Stimulated activated CD4-positive, alpha-beta T cell treated with anti-CD3 and anti-CD28 coated beads, Interleukin-15, amount 100 ng/mL, for 24 hours (primary cell): ENCODE results near the gene MTERF4.
"Not testable (repeated sequence)": the region's sequence is repeated elsewhere in the genome, so short reads cannot be mapped to it uniquely, and the experiment has no call there.

ENCODE experiments used
- DNase-seq: peaks from one replicate; pipeline ENCODE4 v3.0.0-alpha.2; 2020

Gene MTERF4

GRCh38 chr2:241110607-241111439 lies 8.7 kb upstream of the MTERF4 start:
- no peak for DNase-seq

DNA sequence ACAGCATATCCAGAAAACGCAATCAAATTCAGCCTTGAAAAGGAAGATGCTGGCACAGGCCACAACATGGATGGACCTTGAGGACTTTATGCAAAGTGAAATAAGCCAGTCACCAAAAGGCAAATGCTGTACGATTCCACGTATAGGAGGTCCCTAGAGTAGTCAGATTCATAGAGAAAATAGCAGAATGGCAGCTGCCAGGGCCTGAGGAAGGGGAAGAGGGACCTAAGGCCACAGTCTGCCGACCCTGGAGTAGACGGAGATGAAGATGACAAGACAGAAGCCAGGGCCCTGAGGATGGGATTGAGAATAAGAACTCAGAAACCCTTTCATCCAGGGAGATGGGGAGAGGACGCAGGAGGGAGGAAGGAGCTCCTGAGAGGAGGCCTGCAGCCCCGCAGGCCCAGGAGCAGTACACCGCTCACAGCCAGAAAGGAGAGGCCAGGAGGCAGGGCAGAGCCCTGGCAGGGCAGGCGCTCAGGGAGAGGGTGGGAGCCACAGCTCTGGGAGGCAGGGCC lies 8.1 kb upstream of the MTERF4 start:
- no peak for DNase-seq

DNA sequence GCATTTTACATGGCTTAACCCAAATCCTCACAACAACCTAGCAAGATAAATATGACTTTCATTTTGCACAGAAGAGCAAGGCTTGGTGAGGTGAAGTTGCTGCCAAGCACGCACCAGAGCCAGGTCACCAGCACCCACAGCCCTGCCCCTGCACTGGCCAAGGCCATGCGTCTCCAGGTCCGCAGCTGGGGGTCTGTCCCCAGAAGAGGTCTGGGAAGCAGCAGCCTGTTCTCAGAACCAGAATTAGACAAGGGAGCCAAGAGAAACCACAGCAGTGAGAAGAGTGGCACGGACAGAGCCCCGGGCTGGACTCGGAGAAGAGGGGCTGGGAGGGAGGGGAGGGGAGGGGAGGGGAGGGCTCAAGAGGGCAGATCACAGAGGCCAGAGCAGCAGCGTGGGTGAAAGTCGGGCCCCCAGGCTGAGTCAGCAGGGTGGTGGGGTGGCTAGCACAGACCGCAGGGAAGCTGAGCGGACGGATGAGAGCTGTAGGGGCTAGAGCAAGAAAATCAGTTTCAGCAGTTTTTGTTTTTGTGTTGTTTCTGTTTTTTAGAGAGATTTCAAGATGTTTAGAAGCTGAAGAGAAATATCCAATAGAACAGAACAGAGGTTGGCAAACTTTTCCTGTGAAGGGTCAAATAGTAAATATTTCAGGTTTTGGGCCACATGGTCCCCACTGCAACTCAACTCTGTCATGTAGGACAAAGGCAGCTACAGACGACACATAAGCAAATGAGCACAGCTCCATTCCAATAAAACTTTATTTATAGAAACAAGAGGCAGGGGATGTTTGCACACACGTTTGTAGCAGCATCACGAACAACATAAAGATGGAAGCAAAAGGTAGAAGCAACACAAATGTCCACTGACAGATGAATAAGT lies 7.4 kb upstream of the MTERF4 start:
- peak; percentile 48 for DNase-seq

GRCh38 chr2:241108271-241109209 lies 6.5 kb upstream of the MTERF4 start:
- DNase-seq, result no peak

- DNase-seq, result no peak
Measured at GRCh38 chr2:241107031-241107783, 5.1 kb upstream of the MTERF4 start.

- no peak for DNase-seq
Measured at GRCh38 chr2:241105641-241106040, 3.6 kb upstream of the MTERF4 start.

DNA sequence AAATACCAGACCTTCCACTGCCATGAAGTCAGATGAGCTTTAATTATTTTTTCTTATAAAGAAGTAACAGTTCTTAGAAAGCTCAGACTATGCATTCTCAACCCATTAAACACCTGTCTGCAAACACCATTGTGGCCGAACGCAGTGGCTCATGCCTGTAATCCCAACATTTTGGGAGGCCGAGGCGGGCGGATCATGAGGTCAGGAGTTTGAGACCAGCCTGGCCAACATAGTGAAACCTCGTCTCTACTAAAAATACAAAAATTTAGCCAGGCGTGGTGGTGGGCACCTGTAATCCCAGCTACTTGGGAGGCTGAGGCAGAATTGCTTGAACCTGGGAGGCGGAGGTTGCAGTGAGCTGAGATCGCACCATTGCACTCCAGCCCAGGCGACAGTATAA lies 2.5 kb upstream of the MTERF4 start:
- DNase-seq, result not testable (repeated sequence)

DNA sequence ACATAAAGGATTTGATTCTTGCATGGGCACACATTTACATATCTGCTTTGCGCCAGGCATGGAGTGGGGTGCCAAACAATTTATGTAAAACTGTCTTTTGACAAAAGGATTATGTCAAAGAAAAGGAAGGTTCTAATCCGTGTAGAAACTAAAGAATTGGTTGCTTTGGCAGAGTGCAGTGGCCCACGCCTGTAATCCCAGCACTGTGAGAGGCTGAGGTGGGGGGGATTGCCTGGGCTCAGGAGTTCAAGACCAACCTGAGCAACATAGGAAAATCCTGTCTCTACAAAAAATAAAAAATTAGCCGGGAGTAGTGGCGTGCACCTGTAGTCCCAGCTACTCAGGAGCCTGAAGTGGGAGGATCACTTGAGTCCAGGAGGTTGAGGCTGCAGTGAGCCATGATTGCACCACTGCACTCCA lies 1.1 kb upstream of the MTERF4 start:
- DNase-seq, result no peak

- no peak for DNase-seq
Measured at GRCh38 chr2:241099246-241099645, 2.8 kb downstream of the MTERF4 start.

GRCh38 chr2:241096979-241097378 lies 5.1 kb downstream of the MTERF4 start:
- DNase-seq, result peak; percentile 28

DNA sequence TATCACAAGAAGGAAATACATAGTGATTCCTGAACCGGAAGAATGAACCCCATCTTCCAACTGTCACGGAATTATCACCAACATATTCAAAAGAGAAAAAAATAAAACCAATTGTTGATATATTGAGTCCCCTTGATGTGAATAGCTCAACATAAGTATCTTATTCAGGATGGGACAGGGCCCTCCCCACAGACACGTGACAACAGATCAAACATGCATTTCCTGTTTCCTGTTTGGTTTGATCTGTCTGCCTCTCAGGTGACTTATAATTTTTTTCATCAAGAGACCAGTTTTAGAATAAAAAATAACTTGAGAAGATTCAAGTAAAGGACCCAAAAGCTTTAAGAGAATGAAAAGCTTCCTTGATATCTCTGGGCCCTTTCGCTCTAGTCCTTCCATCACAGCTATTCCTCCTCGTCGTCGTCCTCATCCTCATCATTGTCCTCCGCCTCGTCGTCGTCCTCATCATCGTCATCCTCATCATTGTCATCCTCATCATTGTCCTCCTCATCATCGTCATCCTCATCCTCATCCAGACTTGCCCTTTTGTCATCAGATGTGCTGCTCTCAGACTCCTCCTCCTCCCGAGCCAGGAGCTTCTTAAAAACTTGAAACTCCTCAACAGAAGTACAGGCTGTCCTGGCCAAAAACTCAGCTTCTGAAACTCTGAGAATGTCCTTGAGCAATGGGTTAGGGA lies 6.3 kb downstream of the MTERF4 start:
- peak; percentile 39 for DNase-seq

DNA sequence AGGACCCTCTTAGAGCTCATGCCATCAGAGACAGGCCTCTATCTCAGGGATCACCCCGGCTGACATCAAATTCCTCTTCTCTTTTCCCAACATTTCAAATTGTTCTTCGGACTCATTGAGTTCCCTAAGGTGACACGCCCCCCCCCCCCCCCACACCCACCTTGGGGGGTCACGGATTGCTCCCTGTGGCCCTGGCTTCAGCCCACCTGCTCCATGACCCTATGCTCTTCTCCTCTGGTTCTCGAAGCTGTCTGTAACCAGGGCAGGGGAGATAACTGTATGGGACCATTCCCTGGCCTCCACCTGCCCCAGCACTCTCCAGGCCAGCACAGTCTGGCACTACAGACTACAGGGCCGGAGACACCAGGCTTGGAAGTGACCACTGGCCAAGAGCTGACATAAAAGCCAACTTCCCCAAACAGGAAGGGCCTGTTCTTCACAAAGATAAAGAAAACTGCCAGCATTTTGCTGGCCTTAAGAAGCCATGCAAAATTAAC lies 7.1 kb downstream of the MTERF4 start:
- no peak for DNase-seq

DNA sequence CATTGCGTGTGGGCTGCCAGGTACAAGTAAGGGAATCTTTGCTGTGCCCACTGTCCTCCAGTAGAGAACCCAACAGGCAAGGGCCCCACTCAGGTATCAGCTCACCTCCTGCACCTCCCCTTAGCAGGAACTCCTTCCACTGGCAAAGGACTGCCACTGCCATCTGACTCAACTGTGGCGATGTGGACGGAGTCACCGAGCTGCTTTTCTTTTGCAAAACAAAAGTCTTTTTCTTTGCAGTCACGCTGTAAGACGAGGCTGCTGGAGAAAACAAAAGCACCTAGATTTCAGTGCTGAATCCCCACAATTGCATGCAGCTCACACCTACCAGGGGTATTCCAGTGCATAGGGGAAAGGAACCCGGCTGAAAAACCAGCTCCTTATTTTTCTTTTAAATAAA lies 7.9 kb downstream of the MTERF4 start:
- no peak for DNase-seq

GRCh38 chr2:241093133-241093781 lies 8.8 kb downstream of the MTERF4 start:
- DNase-seq, result not testable (repeated sequence)

DNA sequence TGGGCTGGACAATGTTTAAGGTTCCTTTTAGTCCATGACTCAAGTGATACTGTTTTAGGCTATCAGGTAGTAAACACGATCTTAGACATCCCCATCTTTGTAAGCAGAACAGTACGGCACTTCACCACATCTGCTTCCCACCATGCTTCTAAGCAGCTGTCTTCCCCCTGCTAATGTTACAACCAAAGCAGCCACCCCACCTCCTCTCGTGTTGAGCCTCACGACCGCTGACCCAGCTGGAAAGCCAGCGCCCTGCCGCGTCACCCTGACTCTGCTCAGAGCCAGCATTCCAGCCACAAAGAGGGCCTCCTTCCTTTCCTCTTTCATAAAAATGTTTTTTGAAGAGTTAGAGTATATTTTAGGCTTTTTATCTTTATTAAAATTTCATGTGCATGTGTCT lies 9.4 kb downstream of the MTERF4 start:
- no peak for DNase-seq

DNA sequence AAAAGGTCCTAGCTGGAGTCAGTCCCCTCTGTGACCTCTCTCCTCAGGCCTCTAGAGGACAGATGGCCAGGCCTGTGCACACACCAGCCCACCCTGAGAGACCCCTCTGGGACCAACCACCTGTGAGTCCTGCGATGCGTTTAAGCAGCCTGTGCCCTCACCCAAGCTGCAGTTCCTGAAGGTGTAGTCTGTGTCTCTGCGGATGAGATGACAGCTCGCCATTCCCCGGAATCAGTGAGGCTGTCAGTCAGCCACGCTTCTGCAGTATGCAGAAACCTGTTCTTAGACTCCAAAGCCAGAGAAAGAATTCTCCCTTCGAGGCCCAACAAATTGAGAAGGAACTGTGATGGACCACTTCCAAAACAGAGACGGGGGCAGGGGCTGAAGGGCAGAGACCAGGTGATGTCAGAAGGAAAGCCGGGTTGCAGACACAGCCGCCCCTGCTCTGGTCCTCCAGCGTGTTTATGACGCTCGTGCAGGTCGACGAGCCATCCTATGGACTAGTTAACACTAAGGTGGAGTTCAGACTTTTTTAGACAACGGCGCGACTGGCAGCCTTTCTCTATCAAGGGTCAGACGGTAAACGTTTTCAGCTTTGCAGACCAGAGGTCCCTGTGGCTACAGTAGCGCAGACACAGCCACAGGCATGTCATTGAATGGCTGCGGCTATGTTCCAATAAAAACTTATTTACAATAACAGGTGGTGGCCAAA lies 10.2 kb downstream of the MTERF4 start:
- DNase-seq, result no peak

DNA sequence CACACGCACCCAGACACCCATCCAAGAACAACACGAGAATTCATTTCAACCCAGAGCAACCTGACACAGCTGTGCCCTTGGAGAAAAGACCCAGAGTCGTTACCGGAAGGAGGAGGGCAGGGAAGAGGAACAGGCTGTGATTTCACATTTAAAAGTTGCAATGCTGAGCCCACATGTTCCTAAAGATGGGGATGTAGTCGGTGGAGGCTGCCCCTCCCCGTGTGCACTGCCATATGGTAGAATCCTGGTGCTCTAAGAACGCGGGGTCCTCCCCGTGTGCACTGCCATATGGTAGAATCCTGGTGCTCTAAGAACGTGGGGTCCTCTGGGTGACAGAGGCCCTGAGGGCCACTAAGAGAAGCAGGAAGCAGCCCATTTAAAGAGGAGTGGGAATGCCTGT lies 10.9 kb downstream of the MTERF4 start:
- DNase-seq, result no peak

DNA sequence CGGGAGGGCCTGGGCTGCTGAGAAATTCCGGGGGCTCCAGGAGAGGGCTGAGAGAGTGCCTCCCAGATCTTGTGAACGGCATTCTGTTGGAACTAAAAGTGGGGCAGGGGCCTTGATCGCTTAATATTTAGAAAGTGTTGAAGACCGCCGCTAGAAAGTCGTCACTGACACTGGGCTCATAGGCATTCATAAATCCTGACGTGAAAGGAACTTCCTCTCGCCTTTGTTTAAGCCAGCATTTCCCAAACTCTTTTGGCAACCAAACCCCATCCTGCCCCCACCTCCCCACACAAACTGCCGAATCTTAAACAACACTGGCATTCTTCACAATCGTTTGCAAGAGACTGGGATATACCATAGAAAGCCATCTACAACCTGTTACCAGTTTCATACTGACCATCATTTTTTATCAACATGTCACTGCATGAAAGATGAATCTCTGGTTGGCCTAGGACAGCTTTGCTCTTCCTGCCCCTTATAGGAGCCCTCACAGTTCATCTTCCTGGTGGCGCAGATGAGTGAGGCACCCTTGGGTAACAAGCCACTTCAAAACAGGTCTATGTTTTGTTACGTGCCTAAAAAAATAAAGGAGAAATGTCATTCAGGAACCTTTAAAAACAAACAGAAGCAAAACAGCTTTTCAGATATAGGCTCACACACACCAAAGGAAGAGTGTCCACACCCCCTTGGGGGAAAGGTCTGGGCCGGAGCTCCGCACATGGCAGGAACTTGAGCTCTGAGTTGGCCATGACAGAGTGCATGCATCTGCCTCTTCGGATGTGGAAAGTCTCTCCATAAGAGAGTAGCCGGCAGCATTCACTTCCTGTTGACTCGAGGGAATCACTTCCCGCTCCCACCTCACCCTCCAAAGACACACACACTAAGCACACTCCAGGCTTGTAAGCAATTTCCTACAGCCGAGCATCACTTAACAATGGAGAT lies 13.0 kb downstream of the MTERF4 start:
- no peak for DNase-seq

DNA sequence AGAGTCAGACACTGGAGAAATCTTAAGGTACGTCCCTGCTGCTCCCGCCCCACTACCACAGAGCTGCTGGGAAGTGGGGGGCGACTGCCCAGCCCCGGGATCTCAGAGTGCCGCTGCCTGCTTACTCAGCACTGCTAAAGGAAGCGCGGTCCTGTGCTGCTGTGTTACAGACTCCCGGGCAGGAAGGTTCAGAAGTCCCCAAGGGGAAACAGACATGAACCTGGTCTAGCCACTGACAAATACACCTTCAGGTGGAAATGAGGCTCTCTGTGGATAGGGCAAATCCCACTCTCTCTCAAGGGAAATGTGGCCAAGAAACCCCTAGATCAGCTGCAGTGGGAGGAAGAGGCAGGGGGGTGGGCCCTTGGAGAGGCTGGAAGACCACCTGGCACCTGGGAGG lies 13.7 kb downstream of the MTERF4 start:
- no peak for DNase-seq
